ENCODE data around the gene SETBP1.

Gene SETBP1

GRCh38 chr18:44997174-44997573 lies 316.5 kb downstream of the SETBP1 start:
- no peak for DNase-seq

DNA sequence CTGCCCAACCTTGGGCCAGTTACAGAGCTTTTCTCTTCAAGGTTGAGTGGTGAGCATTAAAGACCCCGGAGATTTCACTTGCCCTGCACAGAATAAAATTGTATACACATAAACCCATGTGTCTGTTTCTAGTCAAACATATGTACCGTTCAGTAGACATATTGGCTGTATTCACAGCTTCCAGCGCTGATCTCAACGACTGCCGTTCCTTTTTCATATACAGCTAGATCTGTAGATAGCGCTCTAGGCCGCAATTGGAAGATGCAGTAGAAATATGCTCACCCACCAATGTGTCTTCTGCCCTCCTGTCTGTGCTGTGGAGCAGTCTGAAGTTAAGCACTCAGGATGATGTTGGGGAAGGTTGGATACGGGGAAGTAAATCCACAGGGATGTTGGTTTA lies 317.7 kb downstream of the SETBP1 start:
- DNase-seq: no peak

DNA sequence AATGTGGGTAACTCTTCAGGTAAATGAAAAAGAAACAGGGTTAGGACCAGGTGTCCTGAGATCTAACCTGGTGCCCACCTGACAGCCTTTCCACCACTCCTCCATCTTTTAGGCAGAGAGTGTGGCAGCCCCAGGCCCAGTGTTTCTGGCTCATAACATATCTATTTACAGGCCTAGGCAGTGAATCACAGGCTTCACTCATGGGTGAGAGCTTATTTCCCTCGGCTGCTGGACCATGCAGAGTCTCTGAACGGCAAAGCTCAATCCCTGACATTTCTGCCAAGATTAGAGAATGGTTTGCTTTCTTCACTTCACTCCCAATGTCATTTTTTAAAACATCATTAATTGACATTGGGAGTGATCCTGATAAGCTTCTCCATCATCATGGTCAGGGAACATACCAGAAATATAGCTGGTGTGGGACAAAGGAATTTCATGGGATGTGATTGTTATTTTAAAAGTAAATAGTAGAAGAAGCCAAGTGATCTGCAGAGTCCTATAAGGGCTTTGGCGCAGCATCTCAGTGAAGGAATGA lies 323.9 kb downstream of the SETBP1 start:
- no peak for DNase-seq

DNA sequence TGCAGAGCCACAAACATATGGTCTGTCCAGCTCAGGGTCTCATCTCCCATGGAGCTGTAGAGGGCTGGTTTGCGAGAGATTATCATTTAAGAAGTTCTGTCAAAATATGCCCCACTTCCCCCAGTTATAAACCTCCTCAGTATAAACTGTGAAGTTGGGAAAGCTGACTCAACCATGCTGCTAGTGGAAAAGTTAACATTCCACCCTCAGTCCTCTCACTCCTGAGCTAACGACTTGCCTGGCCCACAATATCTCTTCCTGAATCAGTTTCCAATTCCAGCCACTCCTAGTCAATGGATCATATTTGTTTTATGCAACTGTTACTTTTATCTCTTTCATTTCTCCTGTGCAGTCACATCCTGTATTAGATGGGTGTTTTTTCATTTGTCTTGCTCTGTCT lies 326.2 kb downstream of the SETBP1 start:
- no peak for DNase-seq

DNA sequence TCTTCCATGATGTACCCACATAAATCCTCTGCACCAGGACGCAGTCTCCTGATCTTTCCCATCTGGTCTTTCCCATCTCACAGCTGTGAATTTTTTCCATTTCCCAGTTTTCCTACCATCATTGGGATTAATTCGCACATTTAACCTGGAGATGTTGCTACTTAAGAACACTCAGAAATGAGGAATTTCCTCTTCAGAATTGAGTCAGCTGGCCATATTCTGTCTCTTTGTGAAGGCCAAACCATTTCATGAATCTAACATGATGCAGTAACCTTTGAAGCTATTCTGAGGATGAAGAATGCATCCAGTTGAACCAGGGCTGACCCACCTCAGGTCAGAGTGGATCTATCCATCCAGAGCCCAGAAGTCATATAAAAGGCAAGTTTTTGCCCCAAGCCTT lies 326.8 kb downstream of the SETBP1 start:
- no peak for DNase-seq

DNA sequence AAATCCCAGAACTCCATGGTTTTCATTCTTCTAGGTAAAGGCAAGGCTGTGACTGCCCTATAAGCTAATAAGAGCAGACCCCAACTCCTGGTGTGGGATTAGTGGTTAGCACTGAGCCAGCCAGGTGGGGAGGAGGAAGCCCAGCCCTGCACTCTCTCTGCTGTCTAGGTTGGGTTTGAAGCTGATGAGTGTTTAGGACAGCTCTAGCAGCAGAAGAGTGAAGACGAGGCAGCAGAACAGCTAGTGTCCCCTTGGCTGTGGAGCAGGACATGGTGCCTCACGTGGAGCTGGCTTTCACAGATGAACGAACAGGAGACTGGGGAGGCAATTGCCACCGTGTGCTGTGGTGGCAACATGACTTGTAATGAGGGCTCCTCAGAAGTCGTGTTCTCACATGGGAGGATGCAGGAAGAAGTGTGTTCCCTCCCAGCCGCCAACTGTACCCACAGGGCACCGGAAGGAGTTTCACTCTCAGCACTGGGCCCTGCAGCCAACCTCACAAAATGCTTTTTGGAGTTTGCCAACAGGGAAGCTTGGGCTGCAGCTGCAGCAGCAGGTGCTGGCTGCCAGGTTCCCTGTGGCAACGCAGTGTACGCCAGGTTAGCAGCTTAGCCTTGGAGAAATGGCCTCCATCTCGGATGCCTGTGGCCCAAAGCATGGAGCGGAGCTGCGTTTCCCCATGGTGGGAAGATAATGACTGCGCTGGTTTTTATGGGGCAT lies 328.2 kb downstream of the SETBP1 start:
- DNase-seq: peak; percentile 11

DNA sequence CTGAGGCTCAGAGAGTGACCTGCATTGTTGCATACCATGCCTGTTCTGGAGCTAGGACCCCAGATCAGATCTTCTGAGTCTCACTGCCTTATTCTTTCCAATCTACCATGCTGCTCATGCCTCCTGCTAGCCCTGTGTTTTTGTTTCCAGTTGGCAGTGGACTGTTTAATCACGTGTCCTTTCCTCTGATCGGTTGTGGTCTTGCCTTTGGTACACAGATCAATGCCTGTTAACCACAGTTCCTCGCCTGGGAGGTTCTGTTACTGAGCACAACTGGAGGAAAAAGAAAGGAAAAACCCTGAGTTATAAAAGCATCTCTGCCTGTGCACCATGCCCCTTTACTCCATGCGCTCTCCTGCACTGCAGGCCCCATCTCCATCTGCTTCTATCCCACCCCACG lies 329.1 kb downstream of the SETBP1 start:
- DNase-seq: peak; percentile 16

- no peak for DNase-seq
Observed at GRCh38 chr18:45012286-45012685, 331.6 kb downstream of the SETBP1 start.

- DNase-seq: no peak
Observed at GRCh38 chr18:45014047-45014501, 333.4 kb downstream of the SETBP1 start.

GRCh38 chr18:45015788-45016128 lies 335.1 kb downstream of the SETBP1 start:
- no peak for DNase-seq

DNA sequence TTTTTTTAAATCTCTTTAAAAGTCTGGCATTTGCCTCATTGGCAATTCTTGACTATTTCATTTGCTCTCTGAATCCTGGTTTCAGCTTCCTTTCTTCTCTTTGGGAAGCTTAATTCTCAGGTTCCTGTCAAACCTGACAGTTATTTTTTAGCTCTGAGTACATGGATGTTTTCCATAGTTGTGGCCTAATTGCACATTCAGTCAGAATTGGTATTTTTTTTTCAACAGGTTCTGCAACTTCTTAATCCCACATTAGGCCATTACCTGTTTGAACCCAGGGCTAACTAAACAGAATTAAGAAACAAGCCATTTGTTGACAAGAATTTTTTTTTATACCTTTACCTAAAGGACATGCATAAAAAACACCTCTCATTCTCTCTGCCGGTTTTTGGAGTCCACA lies 338.8 kb downstream of the SETBP1 start:
- no peak for DNase-seq

DNA sequence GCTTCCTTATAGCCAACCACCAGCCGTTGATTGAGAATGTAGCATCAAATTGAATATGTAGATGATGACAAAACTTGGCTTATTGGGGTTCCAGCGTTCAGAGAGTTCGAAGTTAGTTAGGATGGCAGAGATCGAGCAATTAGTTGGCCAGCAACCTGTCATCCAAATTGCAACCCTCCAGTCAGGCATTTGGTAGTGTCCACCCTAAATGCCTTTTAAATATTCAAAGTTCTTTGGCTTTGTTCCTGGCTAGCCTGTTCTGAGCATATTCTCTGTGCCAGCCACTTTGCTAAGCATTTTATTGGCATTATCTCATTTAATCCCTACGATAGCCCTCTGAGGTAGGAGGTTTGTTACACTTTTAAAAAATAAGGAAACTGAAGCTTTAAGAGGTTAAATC lies 342.8 kb downstream of the SETBP1 start:
- no peak for DNase-seq

DNA sequence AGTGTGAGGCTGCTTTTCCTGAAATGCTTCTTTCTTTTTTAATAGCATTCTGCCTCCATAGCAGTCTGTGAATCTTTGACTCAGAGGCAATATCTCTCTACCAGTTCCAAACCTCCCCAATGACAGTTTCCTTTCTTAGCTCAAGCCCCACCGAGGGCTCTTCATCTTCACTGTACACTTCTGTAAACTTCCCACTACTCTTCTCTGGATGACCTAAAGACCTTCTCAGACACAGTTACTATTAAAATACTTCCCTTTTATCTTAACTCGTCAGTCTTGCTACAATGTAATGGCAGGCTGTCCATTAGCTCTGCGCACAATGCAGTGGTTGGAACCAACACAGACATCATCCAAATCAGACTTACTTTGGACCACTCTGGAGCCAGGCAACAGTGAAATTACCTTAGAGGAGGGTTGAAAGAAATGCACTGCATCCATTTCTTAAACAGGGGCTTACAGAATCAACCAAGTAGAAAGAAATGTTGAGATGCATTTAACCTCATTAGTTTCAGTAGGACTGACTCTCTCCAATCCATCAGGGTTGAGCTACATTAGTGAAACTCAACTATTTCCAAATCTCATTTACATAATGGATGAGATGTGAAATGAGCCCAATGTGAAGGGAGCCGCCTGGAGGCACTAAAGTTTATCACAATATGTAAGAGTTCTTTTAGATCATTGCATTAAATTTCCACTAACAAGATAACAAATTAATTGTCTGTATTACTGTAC lies 343.8 kb downstream of the SETBP1 start:
- DNase-seq: no peak

DNA sequence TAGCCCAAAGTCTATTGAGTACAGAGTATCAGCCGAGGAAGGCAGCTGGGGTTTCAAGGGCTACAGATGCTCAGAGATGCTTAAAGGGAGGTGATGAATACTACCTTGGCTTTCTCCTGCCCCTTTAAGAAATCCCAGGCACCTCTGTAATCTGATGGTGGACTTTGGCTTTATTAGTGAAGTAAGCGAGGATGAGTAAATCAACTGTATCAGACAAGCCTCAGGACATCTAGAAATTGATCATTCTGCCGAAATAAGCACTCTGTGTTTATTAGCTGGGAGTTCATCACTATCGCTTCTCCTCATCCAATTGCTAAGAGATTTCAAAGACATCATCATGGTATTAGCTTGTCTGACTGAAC lies 344.4 kb downstream of the SETBP1 start:
- DNase-seq: no peak

DNA sequence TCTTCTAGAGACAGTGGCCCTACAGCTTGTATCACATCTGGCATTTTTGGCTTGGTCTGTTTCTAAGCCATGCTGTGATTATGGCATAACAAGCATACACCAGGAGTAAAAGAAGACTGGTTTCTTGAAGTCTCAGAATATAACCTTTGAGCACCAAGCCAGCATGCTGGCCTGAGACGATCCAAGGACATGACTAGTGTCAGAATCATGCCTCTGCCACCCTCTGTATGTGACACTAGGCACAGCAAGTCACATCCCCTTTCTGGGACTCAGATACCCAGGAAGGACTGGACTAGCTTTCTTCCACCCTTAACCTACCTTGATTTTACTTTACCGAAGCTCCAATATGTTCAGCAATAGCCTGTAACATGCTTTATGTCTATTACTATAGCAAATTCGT lies 345.5 kb downstream of the SETBP1 start:
- no peak for DNase-seq

- DNase-seq: no peak
Observed at GRCh38 chr18:45034179-45034578, 353.5 kb downstream of the SETBP1 start.

- no peak for DNase-seq
Observed at GRCh38 chr18:45037618-45038017, 356.9 kb downstream of the SETBP1 start.

DNA sequence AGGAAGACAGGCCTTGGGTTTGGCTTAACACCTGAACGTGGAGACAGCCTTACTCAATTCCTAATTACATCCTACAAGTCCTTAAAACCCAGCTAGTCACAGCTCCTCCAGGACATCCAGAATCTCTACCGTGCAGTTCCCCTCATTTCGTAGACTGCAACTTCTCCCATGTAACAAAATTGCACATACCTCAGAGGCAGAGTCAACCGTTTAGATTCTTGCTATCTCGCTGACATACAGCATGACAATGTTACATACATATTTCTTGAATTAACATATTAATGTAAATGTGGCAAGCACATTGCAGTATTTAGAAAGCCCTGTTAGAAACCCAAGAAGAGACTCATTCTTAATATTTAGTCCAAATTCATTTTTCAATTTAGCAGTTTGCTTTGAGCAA lies 358.7 kb downstream of the SETBP1 start:
- DNase-seq: no peak

DNA sequence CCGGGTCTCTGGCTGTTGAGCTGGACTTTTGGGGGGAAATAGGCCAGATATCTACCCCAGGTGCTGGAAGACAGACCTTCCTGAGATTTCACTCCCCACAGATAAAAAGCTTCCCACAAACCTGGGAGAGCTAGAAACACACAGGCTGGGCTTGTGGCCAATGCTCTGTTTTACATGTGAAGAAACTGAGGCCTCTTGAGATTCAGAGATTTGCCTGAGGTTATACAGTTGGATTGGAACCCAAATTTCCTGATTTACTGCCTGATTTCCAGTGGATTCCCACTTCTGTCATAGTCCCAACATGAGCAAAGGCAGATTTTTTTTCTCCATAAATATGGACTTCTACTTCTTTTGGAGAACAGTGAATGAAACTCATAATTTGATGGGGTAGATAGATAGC lies 360.2 kb downstream of the SETBP1 start:
- DNase-seq: no peak

DNA sequence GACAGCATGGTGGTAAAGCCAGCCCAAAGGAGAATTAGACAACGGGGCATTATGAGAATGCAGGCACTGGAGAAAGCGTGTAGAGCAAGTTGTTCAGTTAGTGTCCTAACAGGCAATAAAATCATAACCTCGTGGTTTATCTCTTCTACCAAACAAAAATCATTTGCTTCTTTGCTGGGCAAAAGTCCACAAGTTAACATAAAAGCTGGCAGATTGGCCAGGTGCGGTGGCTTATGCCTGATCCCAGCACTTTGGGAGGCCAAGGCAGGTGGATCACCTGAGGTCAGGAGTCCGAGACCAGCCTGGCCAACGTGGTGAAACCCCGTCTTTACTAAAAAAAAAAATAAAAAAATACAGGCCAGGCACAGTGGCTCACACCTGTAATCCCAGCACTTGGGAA lies 364.1 kb downstream of the SETBP1 start:
- no peak for DNase-seq

DNA sequence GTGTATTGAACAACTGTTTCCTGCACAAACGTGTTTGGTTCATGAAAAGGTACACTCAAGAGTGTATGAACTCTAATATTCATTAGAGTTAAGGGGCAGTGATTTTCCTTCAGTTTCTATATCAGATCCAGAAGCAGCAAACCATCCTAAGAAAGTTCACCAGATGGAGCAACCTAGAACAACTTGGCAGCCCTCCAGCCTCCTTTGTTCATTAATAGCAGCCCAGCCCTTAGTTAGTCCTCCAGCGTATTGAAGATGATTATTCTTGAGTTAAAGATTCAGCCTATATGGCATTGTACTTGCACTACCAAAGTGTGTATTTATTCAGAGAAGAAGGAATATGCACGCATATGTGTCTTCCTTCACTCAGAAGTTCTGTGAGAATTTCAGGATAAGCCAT lies 365.5 kb downstream of the SETBP1 start:
- DNase-seq: no peak

GRCh38 chr18:45046961-45047360 lies 366.3 kb downstream of the SETBP1 start:
- no peak for DNase-seq

DNA sequence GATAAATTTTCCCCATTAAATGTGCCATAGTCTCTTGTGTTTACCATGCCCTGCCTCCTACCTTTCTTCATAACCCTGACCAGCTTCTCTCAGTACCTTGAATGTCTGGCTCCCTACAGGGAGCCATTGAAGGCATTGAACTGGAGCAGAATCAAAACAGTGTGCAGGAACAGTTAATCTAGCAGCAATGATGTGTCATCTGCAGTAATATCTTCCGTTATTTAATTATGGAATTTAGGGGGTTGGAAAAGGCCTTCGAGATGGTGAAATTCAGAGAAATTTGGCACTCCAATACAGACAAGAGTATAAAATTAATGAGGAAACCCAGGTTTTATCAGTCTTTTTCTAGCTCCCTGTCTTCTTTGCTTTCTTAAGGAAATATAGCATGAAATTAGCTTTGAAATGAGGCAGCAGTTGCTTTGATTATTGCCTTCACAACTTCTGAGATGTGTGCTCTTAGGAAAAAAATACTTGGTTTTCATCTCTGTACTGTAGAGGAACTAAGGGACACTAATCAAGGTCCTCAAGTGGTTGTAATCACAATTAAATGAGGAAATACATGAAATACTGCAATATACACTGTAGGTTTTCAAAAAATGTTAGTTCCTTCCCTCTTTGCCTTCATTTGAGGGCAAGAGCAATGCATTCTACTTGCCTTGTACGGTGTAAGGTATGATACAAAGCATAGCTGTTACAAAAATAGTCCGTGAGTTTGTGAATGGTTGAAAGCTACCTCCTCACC lies 369.1 kb downstream of the SETBP1 start:
- DNase-seq: no peak
